ENCODE results near the gene ST3GAL4. TPM values are rescaled to one million over a fixed set of nuclear protein-coding genes. Genes with fewer than 3 reads are reported as not detected.
"Not testable (repeated sequence)": the region's sequence is repeated elsewhere in the genome, so short reads cannot be mapped to it uniquely, and the experiment has no call there.

Gene ST3GAL4
- total and polyA plus RNA-seq, 7 experiments from 2014 or later: 2.7 to 13.4 (median 4.1) TPM

GRCh38 chr11:126363706-126364248 lies 8.3 kb downstream of the ST3GAL4 start:
- Mint-ChIP-seq H3K27ac (no peak overlapping the region), H3K36me3 (no peaks in the 10 kb centered on the region), H3K27me3 (no peaks in the 10 kb centered on the region), H3K4me3 (no peak overlapping the region), H3K9me3 (no peaks in the 10 kb centered on the region), H3K4me1 (peaks cover 0 to 9% (median 6%) of the 10 kb centered on the region in 7 donors)
- CTCF ChIA-PET: no interaction called here
- H3K4me3 ChIP-seq (ENCODE audit: low read length): no peak overlapping the region
- no peaks in the 10 kb centered on the region for H3K9me3 ChIP-seq (ENCODE audit: control insufficient read depth in 2 of 3, low read length in 3 of 3)
- ATAC-seq (no peak), DNase-seq (no peak)
- POLR2A ChIA-PET: no interaction called here
- H3K27ac ChIP-seq (ENCODE audit: low read depth, low read length): no peak overlapping the region
- no peaks in the 10 kb centered on the region for H3K4me1 ChIP-seq (ENCODE audit: control insufficient read depth in 2 of 2, insufficient read depth in 2 of 2, low read length in 2 of 2)
- no peaks in the 10 kb centered on the region for H3K27me3 ChIP-seq (ENCODE audit: control insufficient read depth in 2 of 2, insufficient read depth in 2 of 2, low read length in 2 of 2)
- intact Hi-C loops (cut with micrococcal nuclease): no loop called here
- H3K36me3 ChIP-seq (ENCODE audit: control insufficient read depth in 2 of 3, insufficient read depth in 3 of 3, low read length in 3 of 3): no peaks in the 10 kb centered on the region

GRCh38 chr11:126364735-126365134 lies 9.2 kb downstream of the ST3GAL4 start:
- CTCF ChIA-PET; H3K27me3 ChIP-seq (ENCODE audit: control insufficient read depth in 2 of 2, insufficient read depth in 2 of 2, low read length in 2 of 2); H3K36me3 Mint-ChIP-seq; H3K36me3 ChIP-seq (ENCODE audit: control insufficient read depth in 2 of 3, insufficient read depth in 3 of 3, low read length in 3 of 3); DNase-seq; H3K27me3 Mint-ChIP-seq; ATAC-seq; H3K4me3 ChIP-seq (ENCODE audit: low read length); H3K9me3 ChIP-seq (ENCODE audit: control insufficient read depth in 2 of 3, low read length in 3 of 3); H3K4me1 ChIP-seq (ENCODE audit: control insufficient read depth in 2 of 2, insufficient read depth in 2 of 2, low read length in 2 of 2); H3K4me3 Mint-ChIP-seq; H3K27ac ChIP-seq (ENCODE audit: low read depth, low read length); H3K9me3 Mint-ChIP-seq; intact Hi-C loops (cut with micrococcal nuclease); H3K27ac Mint-ChIP-seq; POLR2A ChIA-PET: not testable (repeated sequence)
- H3K4me1 Mint-ChIP-seq: peaks cover 0 to 10% (median 6%) of the 10 kb centered on the region in 7 donors

- POLR2A ChIA-PET; H3K4me1 ChIP-seq (ENCODE audit: control insufficient read depth in 2 of 2, insufficient read depth in 2 of 2, low read length in 2 of 2); ATAC-seq: not testable (repeated sequence)
Observed at GRCh38 chr11:126365508-126365907, 10.0 kb downstream of the ST3GAL4 start.

GRCh38 chr11:126366064-126366822 lies 10.8 kb downstream of the ST3GAL4 start:
- Histone ChIP-seq H3K4me3 (ENCODE audit: low read length) (no peak overlapping the region), H3K27ac (ENCODE audit: low read depth, low read length) (no peak overlapping the region), H3K4me1 (ENCODE audit: control insufficient read depth in 2 of 2, insufficient read depth in 2 of 2, low read length in 2 of 2) (no peaks in the 10 kb centered on the region), H3K27me3 (ENCODE audit: control insufficient read depth in 2 of 2, insufficient read depth in 2 of 2, low read length in 2 of 2) (no peaks in the 10 kb centered on the region), H3K36me3 (ENCODE audit: control insufficient read depth in 2 of 3, insufficient read depth in 3 of 3, low read length in 3 of 3) (no peaks in the 10 kb centered on the region), H3K9me3 (ENCODE audit: control insufficient read depth in 2 of 3, low read length in 3 of 3) (no peaks in the 10 kb centered on the region)
- Mint-ChIP-seq H3K4me3 (peak overlapping the region in 4 of 10 donors; percentile 13 to 59 (median 45)), H3K27me3 (no peaks in the 10 kb centered on the region), H3K36me3 (no peaks in the 10 kb centered on the region), H3K27ac (peak overlapping the region in 3 of 9 donors; percentile 28 to 77 (median 40)), H3K4me1 (peaks cover 0 to 15% (median 6%) of the 10 kb centered on the region in 7 donors), H3K9me3 (no peaks in the 10 kb centered on the region)
- no peak for ATAC-seq
- no peak for DNase-seq
- intact Hi-C loops (cut with micrococcal nuclease): no loop called here
- ChIA-PET CTCF (no interaction called here), POLR2A (no interaction called here)

More at GRCh38 chr11:126365508-126365907, 10.0 kb downstream of the ST3GAL4 start:
- H3K27ac ChIP-seq (ENCODE audit: low read depth, low read length); DNase-seq; H3K9me3 Mint-ChIP-seq; H3K27ac Mint-ChIP-seq; H3K4me3 ChIP-seq (ENCODE audit: low read length); intact Hi-C loops (cut with micrococcal nuclease); H3K27me3 Mint-ChIP-seq; H3K36me3 Mint-ChIP-seq; H3K36me3 ChIP-seq (ENCODE audit: control insufficient read depth in 2 of 3, insufficient read depth in 3 of 3, low read length in 3 of 3); H3K27me3 ChIP-seq (ENCODE audit: control insufficient read depth in 2 of 2, insufficient read depth in 2 of 2, low read length in 2 of 2); H3K4me3 Mint-ChIP-seq; CTCF ChIA-PET; H3K9me3 ChIP-seq (ENCODE audit: control insufficient read depth in 2 of 3, low read length in 3 of 3): not testable (repeated sequence)
- H3K4me1 Mint-ChIP-seq: peaks cover 0 to 15% (median 6%) of the 10 kb centered on the region in 7 donors

- CTCF ChIA-PET: interaction anchor here (0.7 to 1.0 kb wide), 2 partner anchors 114 to 1487 kb away, joined by 3 to 4 read pairs; no protein-coding TSS in a partner anchor
- not testable (repeated sequence) for DNase-seq
Observed at GRCh38 chr11:126366823-126367654, 11.6 kb downstream of the ST3GAL4 start.

GRCh38 chr11:126367806-126368205 lies 12.3 kb downstream of the ST3GAL4 start:
- not testable (repeated sequence) for H3K9me3 Mint-ChIP-seq

More at GRCh38 chr11:126366823-126367654, 11.6 kb downstream of the ST3GAL4 start:
- H3K4me3 Mint-ChIP-seq: peak overlapping the region in 2 of 10 donors; percentile 13 to 58
- H3K36me3 Mint-ChIP-seq; H3K27me3 Mint-ChIP-seq; intact Hi-C loops (cut with micrococcal nuclease); POLR2A ChIA-PET; H3K27me3 ChIP-seq (ENCODE audit: control insufficient read depth in 2 of 2, insufficient read depth in 2 of 2, low read length in 2 of 2); H3K36me3 ChIP-seq (ENCODE audit: control insufficient read depth in 2 of 3, insufficient read depth in 3 of 3, low read length in 3 of 3); H3K27ac ChIP-seq (ENCODE audit: low read depth, low read length); ATAC-seq; H3K9me3 ChIP-seq (ENCODE audit: control insufficient read depth in 2 of 3, low read length in 3 of 3); H3K4me3 ChIP-seq (ENCODE audit: low read length); H3K4me1 ChIP-seq (ENCODE audit: control insufficient read depth in 2 of 2, insufficient read depth in 2 of 2, low read length in 2 of 2); H3K9me3 Mint-ChIP-seq: not testable (repeated sequence)
- H3K27ac Mint-ChIP-seq: peak overlapping the region in 4 of 9 donors; percentile 28 to 77 (median 54)
- peaks cover 0 to 15% (median 6%) of the 10 kb centered on the region in 7 donors for H3K4me1 Mint-ChIP-seq

More at GRCh38 chr11:126367806-126368205, 12.3 kb downstream of the ST3GAL4 start:
- peaks cover 0 to 15% (median 6%) of the 10 kb centered on the region in 7 donors for H3K4me1 Mint-ChIP-seq
- H3K4me1 ChIP-seq (ENCODE audit: control insufficient read depth in 2 of 2, insufficient read depth in 2 of 2, low read length in 2 of 2); H3K27me3 ChIP-seq (ENCODE audit: control insufficient read depth in 2 of 2, insufficient read depth in 2 of 2, low read length in 2 of 2); H3K27ac ChIP-seq (ENCODE audit: low read depth, low read length); H3K9me3 ChIP-seq (ENCODE audit: control insufficient read depth in 2 of 3, low read length in 3 of 3); H3K4me3 Mint-ChIP-seq; H3K36me3 ChIP-seq (ENCODE audit: control insufficient read depth in 2 of 3, insufficient read depth in 3 of 3, low read length in 3 of 3); H3K4me3 ChIP-seq (ENCODE audit: low read length); POLR2A ChIA-PET; H3K27me3 Mint-ChIP-seq; H3K27ac Mint-ChIP-seq; ATAC-seq; DNase-seq; H3K36me3 Mint-ChIP-seq; intact Hi-C loops (cut with micrococcal nuclease): not testable (repeated sequence)
- CTCF ChIA-PET: interaction anchor here (0.7 to 1.0 kb wide), 2 partner anchors 113 to 1488 kb away, joined by 3 to 4 read pairs; no protein-coding TSS in a partner anchor
